ENCODE results near the gene PDIA5. TPM values are rescaled to one million over a fixed set of nuclear protein-coding genes. Genes with fewer than 3 reads are reported as not detected.
A peak's percentile ranks its signal among the peaks of the same experiment; 100 is the strongest.
"Not testable (repeated sequence)": the region's sequence is repeated elsewhere in the genome, so short reads cannot be mapped to it uniquely, and the experiment has no call there.

Gene PDIA5
- total RNA-seq, 1 donor from 2014 or later = 128 TPM

DNA sequence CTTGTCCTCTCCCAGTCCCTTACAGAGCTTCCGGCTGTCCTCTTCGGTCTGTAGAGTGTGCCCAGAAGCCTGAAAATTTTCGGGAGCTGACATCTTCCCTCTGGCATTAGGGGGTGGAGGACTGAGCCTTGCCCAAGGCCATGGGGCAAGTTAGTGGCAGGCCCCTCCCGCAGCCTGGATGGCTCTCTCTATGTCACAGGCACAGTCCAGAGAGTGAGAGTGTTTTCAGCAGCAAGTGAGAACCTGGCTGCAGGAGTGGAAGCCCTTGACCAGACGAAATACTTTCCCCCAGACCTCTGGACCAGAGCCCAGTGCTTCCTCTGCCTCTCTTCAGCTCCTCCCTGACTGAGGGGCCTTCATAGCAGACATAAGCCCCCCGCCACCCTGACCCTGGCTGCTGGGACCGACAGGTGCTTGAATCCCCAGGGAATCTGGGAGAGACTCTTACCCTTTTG is 84.5 kb downstream of the PDIA5 start:
- Mint-ChIP-seq H3K36me3 (ENCODE audit: low read depth) (peaks cover 40% of the 10 kb centered on the region), H3K4me3 (ENCODE audit: unreplicated experiment) (no peak overlapping the region)

DNA sequence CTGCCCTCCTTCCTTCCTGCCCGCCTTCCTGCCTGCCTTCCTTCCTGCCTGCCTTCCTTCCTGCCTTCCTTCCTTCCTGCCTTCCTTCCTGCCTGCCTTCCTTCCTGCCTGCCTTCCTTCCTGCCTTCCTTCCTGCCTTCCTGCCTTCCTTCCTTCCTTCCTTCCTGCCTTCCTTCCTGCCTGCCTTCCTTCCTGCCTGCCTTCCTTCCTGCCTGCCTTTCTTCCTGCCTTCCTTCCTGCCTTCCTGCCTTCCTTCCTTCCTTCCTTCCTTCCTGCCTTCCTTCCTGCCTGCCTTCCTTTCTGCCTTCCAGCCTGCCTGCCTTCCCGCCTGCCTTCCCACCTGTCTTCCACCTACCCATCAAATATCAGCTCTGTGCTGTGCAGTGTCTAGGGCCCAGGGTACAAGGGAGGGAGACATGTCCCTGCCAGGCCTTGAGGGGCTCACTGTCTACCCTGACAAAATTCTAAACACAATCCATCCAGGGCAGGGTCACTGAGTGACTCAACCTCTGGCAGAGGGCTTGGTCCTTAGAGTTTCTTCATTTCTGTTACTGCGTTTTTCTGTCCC is 85.1 kb downstream of the PDIA5 start:
- peak; percentile 15 for DNase-seq (ENCODE audit: low spot score)
- not testable (repeated sequence) for H3K4me3 Mint-ChIP-seq (ENCODE audit: unreplicated experiment); H3K9me3 Mint-ChIP-seq (ENCODE audit: low read depth); H3K27me3 Mint-ChIP-seq (ENCODE audit: low read depth); H3K27ac Mint-ChIP-seq (ENCODE audit: unreplicated experiment); H3K4me1 Mint-ChIP-seq (ENCODE audit: low read depth)
- peaks cover 39% of the 10 kb centered on the region for H3K36me3 Mint-ChIP-seq (ENCODE audit: low read depth)

More for the DNA sequence above, 84.5 kb downstream of the PDIA5 start:
- H3K27ac Mint-ChIP-seq (ENCODE audit: unreplicated experiment) = no peak overlapping the region
- DNase-seq (ENCODE audit: low spot score) = peak; percentile 43
- no peaks in the 10 kb centered on the region for H3K27me3 Mint-ChIP-seq (ENCODE audit: low read depth)
- TF ChIP-seq, protein P1, sequence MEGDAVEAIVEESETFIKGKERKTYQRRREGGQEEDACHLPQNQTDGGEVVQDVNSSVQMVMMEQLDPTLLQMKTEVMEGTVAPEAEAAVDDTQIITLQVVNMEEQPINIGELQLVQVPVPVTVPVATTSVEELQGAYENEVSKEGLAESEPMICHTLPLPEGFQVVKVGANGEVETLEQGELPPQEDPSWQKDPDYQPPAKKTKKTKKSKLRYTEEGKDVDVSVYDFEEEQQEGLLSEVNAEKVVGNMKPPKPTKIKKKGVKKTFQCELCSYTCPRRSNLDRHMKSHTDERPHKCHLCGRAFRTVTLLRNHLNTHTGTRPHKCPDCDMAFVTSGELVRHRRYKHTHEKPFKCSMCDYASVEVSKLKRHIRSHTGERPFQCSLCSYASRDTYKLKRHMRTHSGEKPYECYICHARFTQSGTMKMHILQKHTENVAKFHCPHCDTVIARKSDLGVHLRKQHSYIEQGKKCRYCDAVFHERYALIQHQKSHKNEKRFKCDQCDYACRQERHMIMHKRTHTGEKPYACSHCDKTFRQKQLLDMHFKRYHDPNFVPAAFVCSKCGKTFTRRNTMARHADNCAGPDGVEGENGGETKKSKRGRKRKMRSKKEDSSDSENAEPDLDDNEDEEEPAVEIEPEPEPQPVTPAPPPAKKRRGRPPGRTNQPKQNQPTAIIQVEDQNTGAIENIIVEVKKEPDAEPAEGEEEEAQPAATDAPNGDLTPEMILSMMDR (IDR thresholded peaks at IDR 0.05) = no peak
- no peaks in the 10 kb centered on the region for H3K9me3 Mint-ChIP-seq (ENCODE audit: low read depth)
- H3K4me1 Mint-ChIP-seq (ENCODE audit: low read depth) = no peaks in the 10 kb centered on the region

DNA sequence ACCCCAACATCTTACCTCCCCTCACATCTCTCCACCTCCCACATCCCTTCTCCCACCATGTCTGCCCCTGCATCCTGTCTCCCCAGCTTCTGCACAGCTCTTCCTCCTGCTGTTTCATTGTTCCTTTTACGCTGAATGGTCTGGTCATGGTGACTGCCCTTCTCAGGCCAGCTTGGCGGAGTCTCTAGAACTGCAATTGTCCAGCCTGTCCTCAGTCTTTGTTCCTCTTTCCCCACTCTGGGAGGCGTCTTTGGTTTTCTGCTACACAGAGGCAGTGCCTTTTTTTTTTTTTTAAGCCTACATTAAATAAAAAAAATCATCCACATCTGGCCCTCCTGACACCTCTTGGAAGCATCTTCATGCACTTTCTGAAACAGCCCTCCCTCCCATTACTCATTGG is 85.9 kb downstream of the PDIA5 start:
- DNase-seq (ENCODE audit: low spot score) = peak; percentile 12
- H3K9me3 Mint-ChIP-seq (ENCODE audit: low read depth) = no peaks in the 10 kb centered on the region
- H3K36me3 Mint-ChIP-seq (ENCODE audit: low read depth) = peaks cover 41% of the 10 kb centered on the region
- H3K27me3 Mint-ChIP-seq (ENCODE audit: low read depth) = no peaks in the 10 kb centered on the region
- no peak overlapping the region for H3K4me3 Mint-ChIP-seq (ENCODE audit: unreplicated experiment)
- TF ChIP-seq, protein P1 (IDR thresholded peaks at IDR 0.05) = no peak
- H3K4me1 Mint-ChIP-seq (ENCODE audit: low read depth) = no peaks in the 10 kb centered on the region
- H3K27ac Mint-ChIP-seq (ENCODE audit: unreplicated experiment) = no peak overlapping the region

DNA sequence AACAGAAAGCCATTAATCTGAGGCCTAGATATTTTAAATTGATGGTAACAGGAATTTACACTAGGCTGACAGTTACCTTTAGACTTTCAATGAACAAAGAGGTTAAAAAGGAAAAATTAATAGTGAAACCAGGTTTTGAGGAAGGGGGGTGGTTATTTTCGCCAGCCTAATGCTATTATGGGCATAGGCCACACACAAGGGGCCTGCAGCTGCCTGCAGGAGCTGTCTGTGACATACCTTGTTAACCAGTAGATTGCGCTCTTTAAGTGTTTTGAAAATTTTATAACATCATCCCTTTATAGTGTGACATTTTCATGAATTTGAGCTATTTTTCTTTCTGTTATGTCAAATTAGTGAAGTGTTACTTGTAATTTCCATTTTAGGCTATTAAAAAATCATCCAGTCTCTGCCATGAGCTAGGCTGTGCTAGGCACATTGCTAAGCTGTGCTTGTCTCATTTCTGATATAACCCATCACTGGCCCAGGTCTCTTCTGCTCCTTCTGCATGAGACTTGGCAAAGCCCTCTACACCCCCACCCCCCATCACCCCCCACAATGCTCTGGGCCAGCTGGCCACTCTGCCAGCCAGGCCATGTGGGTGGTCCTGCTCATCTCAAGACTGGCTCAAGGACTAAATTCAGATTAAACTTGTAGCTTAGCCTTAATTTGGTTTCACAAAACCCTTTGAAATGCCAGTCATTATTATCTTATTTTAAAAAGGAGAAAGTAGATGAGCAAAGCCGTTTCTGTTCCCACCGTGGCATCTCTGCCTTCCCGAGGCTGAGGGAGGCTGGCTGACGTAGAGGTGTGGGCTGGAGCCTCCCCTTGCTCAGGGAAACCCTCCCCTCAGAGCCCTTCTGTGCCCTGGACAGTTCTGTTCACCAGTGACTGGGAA is 86.5 kb downstream of the PDIA5 start:
- no peaks in the 10 kb centered on the region for H3K4me1 Mint-ChIP-seq (ENCODE audit: low read depth)
- peaks cover 42% of the 10 kb centered on the region for H3K36me3 Mint-ChIP-seq (ENCODE audit: low read depth)
- H3K9me3 Mint-ChIP-seq (ENCODE audit: low read depth) = no peaks in the 10 kb centered on the region
- H3K4me3 Mint-ChIP-seq (ENCODE audit: unreplicated experiment) = no peak overlapping the region
- no peaks in the 10 kb centered on the region for H3K27me3 Mint-ChIP-seq (ENCODE audit: low read depth)
- peak overlapping the region; percentile 54 for H3K27ac Mint-ChIP-seq (ENCODE audit: unreplicated experiment)
- TF ChIP-seq, protein P1 (IDR thresholded peaks at IDR 0.05) = no peak
- DNase-seq (ENCODE audit: low spot score) = peak; percentile 8

DNA sequence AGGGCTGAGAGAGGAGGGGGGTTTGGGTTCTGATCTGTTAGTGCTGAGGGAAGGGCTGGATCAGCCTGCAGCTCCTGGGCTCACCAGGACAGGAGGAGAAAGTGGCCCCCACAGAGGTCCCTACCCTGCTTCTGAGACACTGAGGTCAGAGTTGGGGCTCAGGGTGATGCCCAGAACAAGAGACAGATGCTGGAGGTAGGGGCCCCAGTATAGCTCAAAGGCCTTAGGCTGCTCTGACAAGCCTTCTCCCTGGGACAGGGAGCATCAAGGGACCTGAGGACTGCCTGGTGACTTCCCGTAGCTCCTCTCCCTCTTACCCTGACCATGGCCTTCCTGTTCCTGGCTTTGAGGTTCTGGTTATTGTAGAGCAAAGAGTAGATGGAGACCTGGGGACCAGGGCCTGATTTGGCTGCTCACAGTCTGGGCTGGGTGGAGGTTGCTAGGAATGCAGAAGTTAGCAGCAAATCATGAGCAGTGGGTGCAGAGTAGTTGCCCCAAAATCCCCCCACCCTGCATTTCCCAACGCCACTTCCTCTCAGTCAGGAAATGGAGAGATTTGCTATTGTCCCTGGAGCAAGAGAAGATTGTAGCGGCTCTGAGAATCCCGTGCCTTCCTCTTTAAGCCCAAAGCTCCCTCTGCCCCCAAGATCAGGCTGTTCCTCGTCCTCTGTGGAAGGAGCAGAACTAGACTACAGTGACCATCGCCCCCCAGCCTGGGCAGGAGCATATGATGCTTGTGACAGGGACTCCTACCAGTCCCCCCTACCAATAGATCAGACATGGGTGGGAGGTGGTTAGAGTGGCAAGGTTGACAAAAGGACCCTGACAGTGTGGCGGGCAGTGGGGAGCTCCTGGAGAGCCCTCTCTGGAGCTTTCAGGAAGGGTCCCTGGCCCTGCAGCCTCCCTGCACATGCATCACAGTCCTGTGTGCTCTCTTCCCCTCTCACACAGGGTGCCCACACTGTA is 87.5 kb downstream of the PDIA5 start:
- Mint-ChIP-seq H3K4me3 (ENCODE audit: unreplicated experiment) (no peak overlapping the region), H3K36me3 (ENCODE audit: low read depth) (peaks cover 37% of the 10 kb centered on the region), H3K27ac (ENCODE audit: unreplicated experiment) (no peak overlapping the region), H3K4me1 (ENCODE audit: low read depth) (no peaks in the 10 kb centered on the region), H3K27me3 (ENCODE audit: low read depth) (no peaks in the 10 kb centered on the region), H3K9me3 (ENCODE audit: low read depth) (no peaks in the 10 kb centered on the region)
- DNase-seq (ENCODE audit: low spot score) = peak; percentile 55
- TF ChIP-seq, protein P1 (IDR thresholded peaks at IDR 0.05) = no peak

All from chondrocyte (in vitro differentiated cells).